Stimulated activated CD8-positive, alpha-beta memory T cell treated with anti-CD3 and anti-CD28 coated beads, Interleukin-7, amount 100 ng/mL, for 48 hours (primary cell): ENCODE results near the gene TPPP.
"Not testable (repeated sequence)": the region's sequence is repeated elsewhere in the genome, so short reads cannot be mapped to it uniquely, and the experiment has no call there.

Source experiments
- DNase-seq, 2 donors: peaks; one replicate each; pipeline ENCODE4 v3.0.0-alpha.2; 2020; ENCODE audit warnings: low read depth in 1 of 2; ENCODE audit errors: extremely low read depth in 1 of 2

The TPPP gene

DNA sequence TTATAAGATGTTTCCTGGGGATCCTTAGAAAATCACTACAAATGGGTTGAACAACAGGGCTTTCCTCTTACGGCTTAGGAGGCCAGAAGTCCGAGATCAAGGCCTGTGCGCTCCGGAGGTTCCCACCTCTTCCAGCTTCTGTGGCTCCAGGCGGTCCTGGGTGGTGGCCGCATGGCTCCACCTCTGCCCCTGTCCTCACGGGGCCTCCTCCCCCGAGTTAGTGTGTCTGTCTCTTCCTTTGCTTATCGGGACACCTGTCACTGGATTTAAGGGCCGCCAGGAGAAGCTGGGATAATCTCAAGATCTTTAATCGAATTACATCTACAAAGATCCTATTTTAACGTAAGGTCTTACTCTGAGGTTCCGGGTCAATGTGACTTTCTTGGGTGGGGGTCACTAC lies 2.3 kb upstream of the TPPP start:
- DNase-seq, result not testable (repeated sequence)

DNA sequence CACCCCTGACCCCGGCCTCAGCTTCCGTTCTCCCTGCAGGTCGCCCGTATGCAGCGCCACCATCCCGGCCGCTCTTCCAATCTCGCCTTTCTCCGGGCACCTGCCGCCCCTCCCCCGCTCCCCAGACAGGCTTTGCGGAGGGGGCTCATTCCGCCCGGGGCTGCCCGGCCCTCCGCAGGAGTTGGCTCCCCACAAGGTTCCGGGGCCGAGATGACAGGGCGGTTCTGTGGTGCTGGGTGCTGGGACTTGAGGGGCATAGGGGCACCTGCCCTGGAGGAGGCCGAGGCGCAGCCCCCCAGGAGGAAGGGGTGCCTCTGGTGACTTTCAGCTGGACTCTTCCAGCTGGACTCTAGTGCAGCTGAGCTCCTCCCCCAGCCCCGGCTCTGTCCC lies 885 bp upstream of the TPPP start:
- DNase-seq, result not testable (repeated sequence)

DNA sequence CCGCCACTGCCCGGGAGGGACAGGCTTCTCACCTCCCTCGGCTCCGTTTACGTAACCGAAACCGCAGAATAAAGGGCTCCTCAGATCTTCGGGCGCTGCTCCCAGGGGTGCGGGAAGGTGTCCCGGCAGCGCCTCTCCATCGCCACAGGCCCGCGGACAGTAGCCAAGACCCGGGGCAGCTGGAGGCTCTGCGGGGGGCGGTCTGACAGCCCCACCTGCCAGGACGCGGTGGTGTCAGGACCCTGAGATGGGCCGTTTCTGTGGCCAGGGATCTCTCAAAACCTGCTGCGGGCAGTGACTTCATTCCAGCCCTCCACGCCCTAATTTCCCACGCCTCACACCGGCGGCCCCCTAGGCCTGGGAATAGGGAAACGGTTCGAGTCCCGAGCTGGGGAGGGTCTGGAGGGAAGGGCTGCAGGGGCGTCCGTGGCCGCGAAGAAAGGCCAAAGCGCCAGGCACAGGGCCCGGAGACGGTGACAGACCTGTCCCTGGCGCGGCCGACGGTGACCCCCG lies 567 bp downstream of the TPPP start:
- DNase-seq, result not testable (repeated sequence)

DNA sequence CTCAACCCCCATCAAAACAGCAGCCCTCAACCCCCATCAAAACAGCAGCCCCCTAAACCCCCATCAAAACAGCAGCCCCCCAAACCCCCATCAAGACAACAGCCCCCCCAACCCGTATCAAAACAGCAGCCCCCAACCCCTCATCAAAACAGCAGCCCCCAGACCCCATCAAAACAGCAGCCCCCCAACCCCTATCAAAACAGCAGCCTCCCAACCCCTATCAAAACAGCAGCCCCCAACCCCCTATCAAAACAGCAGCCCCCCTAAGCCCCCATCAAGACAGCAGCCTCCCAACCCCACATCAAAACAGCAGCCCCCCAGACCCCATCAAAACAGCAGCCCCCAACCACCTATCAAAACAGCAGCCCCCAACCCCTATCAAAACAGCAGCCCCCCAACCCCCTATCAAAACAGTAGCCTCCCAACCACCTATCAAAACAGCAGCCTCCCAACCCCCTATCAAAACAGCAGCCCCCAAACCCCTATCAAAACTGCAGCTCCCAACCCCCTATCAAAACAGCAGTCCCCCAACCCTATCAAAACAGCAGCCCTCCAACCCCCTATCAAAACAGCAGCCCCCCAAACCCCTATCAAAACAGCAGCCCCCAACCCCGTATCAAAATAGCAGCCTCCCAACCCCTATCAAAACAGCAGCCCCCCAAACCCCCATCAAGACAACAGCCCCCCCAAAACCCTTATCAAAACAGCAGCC lies 1.2 kb downstream of the TPPP start:
- no peak for DNase-seq

DNA sequence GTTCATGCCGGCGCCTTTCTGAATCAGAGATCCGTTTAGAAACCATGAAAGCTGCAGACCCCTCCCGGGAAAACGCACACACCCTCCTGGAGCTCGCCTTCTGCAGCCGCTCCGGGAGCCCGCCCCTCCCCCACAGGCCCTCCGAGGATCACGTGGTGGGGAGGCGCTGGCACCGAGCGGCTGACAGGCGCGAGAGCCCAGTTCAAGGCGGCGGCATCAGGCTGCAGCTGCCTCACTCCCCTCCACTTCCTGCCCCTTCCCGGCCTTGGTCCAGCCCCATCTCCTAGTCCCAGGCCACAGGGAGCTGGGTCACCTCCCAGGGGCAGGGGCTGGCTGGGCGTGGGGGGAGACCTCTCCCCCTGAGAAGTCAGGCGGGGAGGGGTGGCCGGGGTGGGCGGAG lies 2.1 kb downstream of the TPPP start:
- DNase-seq, result not testable (repeated sequence)

DNA sequence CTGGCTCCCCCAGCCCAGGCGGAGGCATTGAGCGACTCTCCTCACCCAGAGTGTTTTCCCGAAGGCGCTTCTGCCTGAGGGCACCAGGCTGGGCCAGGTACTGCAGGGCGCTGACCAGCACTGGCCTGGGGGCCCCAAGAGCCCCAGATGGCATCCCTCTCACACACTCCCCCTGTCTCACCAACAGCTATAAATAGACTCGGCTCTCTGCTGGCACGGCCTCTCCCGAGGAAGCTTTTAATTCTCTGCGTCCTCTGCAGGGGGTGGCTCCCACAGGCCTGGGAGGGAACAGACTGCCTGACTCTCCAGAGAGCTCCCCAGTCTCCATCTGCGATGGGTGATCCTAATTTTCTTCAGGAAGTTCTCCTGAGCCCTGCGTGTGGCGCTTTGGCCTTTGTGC lies 2.9 kb downstream of the TPPP start:
- not testable (repeated sequence) for DNase-seq

DNA sequence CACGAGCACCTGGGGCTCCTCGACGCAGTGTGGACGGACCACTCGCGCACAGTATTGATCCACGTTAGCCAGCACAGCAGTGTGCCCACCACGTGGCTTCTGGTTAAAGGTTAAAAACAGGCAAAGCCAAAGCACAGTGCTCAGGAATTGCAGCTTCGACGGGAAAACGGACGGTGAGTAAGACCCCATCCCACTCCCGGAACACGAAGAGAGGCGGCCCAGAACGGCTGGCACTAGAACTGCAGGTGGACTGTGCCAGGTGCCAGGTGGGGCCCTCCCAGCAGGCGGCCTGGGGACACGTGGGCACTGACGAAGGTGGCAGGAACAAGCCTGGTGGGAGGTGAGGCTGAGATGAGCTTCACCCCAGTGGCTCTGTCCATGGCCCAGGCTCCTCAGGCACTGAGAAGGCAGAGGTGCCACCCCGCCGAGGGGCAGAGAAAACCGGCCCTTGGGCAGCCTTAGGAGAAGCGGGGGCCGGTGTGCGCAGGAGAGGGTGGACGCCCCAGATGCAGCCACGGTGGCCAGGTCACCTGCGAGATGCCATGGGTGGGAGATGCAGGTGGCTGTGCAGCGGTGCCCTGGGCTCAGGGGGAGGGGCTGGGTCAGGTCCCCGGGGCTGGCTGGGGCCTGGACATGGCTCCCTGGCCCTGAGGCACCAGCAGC lies 4.7 kb downstream of the TPPP start:
- not testable (repeated sequence) for DNase-seq

DNA sequence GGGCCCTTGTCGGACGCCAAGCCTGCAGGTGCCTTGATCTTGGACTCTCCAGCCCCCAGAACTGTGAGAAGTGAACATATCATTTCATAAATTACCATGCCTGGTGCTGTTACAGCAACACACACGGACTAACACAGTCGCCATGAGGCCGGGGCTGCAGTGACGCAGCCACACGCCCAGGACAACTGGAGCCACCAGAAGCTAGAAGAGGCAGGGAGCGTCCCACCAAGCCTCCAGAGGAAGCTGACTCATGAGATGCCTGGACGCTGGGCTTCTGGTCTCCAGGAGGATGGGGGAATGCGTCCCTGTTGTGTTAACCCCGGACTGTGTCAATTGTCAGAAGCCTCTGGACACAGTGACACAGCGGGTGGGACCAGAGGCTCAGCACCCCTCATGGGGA lies 6.2 kb downstream of the TPPP start:
- DNase-seq, result not testable (repeated sequence)

DNA sequence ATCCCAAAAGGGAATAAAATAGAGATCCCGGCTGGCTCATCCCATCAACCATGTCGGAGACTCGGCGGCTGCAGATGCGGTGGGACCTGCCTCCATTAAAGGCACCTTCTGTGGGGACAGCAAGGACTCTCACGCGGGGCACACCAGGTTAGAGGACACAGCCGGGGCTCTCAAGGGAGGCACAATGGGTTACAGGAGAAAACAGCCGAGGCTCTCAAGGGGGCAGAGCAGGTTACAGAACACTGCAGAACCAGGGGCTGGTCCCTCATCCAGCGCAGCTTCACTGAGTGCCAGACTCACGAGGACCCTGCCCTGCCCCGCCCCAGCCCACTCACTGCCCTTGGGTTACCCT lies 7.0 kb downstream of the TPPP start:
- not testable (repeated sequence) for DNase-seq

DNA sequence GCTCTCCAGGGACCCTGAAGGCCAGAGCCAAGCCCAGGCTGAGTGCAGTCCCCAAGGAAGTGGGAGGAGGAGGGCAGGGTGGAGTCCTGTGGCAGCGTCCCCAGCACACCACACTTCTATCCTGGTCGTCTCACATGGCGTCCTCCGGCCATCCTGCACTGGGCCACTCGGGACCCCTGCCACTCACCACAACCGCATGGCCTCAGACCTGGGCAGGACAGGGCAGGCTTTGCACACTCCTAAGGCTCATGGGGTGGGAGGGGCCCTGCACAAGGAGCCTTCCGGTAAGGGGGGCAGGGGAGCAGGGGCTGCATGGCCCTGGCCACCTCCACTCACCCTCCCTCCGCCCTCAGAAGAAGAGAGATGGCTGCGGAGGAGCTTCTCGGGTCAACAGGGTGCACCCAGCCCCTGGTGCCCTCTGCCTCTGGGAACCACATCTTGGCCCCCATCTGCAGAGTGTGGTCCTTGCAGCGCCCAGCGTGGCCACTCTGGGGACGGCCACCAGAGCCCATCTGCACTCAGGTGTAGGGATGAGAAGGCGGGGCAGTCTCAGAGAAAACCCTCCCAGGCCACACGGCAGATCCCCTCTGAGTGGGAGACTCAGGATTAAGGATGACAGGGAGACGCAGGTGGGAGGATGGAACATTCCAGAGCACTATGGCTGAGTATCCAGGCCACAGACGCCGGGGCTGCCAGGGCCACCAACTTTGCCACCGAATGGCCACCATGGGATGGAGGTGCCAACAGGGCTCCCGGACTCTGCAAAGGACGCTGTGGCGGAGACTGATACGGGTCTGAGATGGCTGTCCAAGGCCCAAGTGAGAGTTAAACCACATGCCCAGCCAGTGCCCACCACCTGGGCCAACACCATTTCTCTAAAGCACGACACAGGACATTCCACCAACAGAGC lies 7.6 kb downstream of the TPPP start:
- no peak for DNase-seq

DNA sequence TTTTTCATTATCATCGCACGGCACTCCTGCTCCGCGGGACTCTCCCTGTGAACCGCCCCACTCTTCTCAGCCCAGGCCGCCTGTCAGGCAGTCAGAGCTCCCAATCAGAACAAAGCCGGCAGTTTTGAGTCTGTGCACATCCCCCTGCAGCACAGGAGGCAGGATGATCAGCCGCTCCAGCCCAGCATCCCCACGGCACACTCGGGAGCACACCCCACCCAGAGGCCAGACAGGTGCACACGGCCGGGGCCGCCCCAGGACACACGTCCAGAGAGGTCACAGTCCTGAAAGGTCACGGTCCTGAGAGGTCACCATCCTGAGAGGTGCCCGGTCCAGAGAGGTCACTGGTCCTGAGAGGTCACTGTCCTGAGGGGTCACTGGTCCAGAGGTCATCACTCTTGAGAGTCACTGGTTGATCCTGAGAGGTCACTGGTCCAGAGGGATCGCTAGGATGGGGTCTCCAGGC lies 8.4 kb downstream of the TPPP start:
- DNase-seq, result no peak

DNA sequence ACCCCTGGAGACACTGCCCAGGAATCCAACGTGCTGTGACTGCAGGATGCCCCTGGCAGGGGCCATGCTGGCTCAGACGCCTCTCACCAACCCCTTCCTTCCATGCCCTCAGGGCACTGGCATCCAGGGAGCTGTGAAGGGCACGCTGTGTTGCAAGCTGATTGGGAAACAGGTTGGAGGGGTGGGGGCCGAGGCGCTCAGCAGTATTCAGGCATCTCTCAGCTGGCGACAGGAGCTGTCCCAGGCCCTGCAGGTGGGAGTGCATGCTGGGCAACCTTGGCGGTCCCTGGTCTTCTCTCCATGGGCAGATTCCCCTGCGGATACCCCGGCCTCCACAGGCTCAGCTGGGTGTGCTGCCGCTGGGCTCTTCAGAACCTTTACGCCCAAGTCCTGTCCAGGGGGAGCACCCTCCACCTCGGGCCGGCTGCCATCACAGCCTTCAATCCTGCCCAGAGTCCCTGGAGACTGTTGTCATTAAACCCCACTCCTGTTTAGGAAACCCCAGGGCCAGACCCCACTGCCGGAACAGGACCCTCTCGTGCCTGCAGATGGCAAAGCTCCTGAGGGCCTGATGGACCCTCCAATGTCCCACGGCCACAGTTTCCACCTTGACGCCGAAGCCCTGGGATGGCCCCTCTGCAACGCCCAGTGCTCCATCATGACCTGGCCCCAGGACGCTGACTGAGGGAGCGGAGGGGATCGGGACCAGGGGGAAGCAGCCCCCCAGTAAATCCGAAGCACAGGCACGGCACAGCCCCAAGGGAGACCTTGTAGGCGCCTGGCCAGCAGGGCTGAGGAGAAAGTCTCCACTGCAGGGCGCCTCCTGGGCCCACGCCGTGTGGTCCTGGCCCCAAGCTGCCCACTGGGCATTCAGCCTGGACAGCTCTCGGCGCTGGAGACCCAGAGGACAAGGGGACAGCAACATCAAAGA lies 9.3 kb downstream of the TPPP start:
- DNase-seq, result no peak

DNA sequence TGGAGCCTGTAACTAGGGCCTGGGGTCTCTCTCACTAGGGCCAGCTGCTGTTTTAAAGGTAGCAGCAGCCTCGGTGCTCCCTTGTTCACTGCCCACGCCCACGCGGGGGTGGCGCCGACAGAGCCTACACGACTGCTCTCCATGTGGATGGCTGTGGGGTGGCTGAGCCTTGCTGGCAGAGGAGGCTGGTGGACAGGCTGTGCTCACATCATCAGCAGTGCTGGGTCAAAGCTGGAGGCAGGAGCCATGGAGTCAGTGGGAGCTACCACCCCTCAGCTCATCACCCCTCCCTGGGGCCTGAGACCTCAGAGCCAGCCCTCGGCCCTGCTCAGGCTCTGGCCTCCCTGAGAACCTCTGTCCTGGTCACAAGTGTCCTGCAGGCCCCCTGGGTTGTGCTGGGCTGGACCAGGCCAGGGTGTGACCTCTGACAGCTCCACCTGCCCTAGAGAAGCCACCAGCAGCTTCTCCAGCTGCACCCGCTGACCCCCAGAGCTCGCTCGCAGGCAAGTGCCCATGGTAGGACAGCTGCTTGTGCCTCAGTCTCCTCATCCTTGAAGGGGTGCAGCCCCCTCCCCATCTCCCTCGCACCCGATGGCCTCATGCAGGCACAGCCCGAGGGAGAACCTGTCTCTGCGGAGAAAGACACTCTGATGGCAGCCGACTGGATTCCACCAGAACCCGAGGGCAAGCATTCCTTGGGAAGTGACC lies 10.3 kb downstream of the TPPP start:
- not testable (repeated sequence) for DNase-seq

DNA sequence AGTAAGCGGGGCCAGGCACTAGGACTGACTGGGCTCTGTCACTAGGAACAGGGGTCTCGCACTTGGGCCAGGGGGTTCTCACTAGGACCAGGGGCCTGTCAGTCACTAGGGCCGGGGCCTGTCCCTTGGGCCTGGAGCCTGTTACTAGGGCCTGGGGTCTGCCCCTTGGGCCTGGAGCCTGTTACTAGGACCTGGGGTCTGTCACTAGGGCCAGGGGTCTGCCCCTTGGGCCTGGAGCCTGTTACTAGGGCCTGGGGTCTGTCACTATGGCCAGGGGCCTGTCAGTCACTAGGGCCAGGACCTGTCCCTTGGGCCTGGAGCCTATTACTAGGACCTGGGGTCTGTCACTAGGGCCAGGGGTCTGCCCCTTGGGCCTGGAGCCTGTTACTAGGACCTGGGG lies 10.9 kb downstream of the TPPP start:
- not testable (repeated sequence) for DNase-seq

DNA sequence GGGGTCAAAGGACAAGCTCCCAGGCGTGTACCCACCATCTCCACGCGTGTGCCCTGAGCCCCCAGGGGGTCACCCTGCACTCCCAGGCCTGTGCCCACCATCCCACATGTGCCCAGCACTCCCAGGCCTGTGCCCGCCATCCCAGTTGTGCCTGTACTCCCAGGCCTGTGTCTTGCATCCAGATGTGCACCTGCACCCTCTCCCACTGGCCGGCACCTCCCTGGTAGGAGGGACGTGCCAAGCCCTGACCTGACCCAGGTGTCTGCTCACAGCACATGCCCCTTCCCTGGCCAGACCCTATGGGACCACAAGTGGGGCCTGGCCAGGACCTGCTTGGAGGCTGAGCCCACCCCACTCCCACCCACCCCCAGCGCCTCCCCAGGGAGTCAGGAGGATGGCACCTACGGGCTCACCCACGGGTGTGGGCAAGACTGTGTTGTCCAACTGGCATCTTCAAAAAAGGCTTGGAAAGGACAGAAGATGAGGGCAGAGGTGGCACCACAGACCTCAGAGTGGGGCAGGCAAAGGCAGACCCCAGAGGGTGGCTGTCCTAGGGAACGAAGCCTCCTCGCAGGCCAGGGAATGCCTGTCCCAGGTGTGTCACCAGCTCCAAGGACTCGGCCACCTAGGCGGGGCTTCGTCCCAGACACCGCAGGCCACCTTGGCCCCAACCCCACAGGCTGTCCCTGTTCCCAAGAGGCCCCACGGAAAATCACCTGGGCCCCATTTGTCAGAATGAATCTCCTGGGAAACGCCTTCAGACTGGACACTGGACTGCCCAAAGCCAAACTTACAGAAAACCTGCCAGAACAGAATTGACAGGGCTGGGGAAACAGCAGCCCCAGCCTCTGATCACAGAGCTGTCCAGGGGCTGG lies 11.6 kb downstream of the TPPP start:
- DNase-seq, result not testable (repeated sequence)

DNA sequence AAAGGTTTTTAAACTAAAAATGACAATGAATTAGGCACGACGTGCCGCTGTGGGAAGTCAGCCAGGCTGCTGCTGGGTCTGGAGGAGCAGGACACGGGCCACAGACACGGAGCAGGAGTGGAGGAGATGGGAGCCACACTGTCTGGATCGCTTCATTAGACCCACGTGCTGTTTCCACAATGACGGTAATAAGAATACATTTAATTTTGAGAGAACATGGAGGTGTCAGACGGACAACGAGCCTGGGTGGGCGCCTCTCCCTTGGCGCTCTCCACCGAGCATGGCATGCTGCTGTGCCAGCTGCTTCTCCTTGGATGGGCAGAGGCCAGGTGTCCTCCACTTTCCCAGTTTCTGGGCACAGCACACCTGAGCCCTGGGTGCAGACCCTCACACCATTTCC lies 12.3 kb downstream of the TPPP start:
- DNase-seq, result not testable (repeated sequence)

DNA sequence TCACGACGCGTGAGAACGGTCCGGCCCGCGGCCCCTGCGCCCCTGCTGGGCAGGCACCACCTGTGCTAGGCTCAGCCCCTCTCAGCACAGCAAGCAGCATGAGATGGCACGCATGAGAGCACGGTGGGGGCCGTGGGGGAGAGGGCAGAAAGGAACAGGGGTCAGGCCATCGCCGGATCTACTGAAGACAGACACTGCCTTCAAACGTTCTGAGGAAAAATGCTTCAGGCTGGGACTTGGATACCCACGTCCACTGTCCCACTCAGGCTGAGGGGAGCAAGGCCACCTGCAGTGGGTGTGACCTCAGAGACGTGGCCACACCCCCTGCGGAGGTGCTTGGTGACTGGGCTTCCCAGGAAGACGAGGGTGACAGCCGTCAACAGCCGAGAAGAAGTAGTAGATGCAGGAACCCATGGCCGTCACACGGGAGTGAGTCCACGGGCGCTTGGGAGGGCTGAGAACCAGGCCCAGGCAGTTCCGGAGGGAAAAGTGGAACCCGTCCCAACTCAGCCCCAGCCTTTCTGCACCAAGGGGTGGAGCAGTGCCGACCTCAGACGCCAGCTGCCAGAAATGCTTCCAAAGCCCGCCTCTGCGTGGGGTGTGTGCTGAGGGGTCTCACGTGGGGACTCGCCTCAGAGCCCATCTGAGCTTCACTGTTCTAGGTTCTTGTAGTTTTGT lies 12.9 kb downstream of the TPPP start:
- not testable (repeated sequence) for DNase-seq
